NCI-H2196 (cell line): ENCODE results near the gene DBNDD1.

Experiments
- DNase-seq: peaks from one replicate; lab custom pipeline; 2025; ENCODE audit not compliant: unreplicated experiment; lab: John Stamatoyannopoulos, UW

Gene DBNDD1

DNA sequence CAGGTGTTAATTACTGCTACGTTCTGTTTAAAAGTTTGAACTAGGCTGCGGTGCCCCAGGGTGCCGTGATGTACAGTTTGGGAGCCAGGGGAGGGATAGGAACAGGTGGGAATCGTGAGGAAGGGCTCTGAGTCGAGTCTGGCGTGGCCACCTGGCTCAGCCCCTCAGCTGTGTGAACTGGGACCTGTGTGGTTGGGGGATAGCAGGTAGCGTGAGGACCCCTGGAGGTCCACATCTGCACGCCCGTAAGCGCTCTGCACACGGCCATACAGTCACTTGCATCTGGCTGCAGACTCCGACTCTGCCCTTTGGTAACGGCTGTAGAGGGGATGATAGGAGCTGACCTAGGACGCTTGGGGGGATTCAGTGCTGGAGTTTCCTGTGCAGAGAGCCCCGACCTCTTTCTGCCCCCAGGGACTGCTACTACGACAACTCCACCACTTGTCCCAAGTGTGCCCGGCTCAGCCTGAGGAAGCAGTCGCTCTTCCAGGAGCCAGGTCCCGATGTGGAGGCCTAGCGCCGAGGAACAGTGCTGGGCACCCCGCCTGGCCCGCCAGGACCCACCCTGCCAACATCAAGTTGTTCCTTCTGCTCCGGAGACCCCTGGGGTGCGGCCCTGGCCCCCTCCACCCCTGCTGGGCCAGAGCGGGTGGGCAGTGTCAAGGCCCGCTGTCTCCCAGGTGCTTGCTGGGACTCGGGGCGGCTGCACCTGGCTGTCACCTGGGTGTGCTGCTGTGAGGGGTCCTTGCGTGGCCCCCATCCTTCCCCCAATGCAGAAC, 53.6 kb downstream of the DBNDD1 start:
- DNase-seq = no peak

DNA sequence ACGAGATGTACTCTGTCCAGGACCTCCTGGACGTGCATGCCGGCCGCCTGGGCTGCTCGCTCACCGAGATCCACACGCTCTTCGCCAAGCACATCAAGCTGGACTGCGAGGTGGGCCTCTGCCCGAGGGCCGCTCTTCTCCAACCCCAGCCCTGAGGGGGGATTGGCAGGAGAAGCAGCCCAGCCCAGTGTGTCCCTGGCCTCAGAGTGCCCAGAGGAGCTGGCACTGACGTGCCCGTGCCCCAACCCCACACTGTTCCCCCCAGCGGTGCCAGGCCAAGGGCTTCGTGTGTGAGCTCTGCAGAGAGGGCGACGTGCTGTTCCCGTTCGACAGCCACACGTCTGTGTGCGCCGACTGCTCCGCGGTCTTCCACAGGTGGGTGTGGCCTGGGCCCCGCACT, 55.1 kb downstream of the DBNDD1 start:
- DNase-seq = no peak

DNA sequence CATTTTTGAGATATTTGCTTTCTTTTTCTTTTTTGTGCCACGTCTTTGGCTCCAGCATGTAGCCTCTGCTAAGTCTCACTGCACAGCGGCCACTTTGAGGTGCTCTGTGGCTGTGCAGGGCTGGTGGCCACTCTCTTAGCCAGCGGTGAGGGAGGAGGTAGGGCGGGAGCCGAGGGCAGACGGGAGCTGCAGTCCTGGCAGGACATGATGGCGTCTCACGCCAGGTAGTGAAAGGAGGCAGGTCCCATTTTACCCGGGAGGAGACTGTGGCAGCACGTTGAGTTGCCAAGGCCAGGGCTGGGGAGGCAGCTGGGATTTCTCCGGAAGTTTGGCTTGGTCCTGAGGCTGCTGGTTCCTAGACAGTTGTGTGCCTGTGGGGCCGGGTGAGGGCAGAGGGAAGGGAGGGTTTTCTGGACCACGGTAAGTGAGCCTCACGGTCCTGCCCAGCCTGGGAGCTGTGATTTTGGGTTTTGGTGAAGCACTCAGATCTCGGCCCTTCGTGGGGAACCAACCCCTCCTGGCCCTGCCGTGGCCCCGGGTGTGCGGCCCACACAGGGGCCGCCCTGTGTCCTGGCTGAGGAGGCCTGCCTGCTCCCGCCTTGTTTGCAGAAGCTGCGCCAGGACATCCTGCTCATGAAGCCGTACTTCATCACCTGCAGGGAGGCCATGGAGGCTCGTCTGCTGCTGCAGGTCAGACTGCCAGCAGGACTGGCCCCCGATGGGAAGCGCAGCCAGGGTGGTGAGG, 56.3 kb downstream of the DBNDD1 start:
- DNase-seq = no peak

DNA sequence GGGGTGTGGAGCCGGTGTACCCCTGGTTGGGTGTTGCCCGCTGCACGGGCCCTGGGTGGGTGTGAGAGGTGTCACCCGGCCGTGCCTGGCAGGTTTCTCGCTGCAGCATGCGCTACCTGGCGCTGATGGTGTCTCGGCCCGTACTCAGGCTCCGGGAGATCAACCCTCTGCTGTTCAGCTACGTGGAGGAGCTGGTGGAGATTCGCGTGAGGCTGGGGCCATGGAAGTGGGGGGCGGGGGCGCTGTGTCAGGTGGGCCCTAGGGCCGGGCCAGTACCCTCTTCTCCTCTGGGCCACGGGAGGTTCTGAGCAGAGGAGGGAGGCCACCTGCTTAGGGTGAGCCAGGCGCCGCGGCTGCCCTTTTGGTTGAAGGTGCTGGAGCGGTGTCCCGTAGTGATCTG, 57.3 kb downstream of the DBNDD1 start:
- DNase-seq = no peak

DNA sequence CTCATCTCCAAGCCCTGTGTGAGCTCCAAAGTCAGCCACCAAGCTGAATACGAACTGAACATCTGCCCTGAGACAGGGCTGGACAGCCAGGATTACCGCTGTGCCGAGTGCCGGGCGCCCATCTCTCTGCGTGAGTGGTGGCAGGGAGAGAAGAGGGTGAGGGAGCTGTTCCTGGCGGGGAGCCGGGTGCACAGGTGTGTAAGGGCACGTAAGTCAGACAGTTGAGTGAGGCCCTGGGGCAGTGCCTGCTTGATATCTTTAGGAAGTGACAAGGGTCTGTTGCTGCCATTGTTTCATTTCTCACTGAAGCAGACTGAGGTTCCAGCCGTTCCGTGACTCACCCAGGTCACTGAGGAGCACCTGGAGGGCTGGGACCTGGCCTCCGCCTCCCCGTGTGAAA, 58.3 kb downstream of the DBNDD1 start:
- no peak for DNase-seq

DNA sequence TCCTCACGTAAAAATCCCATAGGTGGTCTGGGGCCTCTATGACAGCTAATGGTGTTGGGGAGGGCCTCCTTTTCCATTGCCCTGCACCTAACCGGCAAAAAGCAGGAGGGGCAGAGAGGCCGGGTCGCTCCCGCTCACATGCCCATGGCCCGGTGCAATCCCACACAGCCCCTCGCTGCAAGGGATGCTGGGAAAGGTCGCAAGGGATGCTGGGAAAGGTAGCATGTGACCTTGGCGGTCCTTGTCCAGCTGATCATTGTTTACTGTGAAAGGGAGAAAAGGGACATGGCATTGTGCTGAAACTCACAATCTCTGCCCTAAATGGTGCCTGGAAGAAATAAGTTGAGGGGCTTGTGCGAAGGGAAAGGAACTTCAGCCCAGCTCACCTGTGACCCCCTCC, 60.7 kb downstream of the DBNDD1 start:
- no peak for DNase-seq

DNA sequence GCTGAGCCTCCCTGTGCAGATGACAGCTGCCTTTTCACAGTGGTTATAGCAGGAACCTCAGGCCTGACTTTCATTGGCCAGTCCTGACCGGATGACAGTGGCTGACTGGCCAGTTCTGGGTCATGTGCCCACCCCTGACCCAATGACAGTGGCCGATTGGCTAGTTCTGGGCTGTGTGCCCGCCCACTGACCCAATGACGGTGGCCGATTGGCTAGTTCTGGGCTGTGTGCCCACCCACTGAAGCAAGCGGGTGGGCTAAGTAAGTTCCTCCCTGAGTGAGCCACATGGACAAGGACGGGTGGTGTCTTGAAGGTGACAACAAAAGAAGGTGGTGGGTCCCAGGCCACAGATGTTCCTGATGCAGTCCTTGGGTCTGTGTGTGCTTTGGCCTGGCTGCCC, 61.2 kb downstream of the DBNDD1 start:
- peak; percentile 2 for DNase-seq

DNA sequence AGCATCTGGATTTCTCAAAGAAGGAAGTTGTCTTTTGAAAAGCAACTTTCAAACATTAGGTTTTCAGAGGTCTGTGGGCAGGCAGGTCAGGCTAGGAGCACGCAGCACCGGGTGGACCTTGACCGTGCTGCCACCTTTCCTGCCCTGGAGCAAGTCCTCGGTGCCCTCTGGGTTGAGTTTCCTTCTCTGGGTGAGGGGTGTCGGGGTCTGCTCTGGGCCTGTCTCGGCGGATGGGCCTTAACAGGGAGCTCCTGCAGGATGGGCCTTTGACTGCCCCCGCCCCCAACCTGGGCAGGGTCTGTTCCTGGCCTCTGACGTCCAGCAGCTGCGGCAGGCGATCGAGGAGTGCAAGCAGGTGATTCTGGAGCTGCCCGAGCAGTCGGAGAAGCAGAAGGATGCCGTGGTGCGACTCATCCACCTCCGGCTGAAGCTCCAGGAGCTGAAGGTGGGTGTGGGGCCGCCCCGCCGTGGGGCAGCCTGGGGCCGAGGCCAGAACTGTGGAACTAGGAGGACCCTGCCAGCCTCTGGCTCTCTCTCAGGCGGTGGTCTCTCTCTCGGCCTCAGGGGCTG, 62.0 kb downstream of the DBNDD1 start:
- DNase-seq = no peak

DNA sequence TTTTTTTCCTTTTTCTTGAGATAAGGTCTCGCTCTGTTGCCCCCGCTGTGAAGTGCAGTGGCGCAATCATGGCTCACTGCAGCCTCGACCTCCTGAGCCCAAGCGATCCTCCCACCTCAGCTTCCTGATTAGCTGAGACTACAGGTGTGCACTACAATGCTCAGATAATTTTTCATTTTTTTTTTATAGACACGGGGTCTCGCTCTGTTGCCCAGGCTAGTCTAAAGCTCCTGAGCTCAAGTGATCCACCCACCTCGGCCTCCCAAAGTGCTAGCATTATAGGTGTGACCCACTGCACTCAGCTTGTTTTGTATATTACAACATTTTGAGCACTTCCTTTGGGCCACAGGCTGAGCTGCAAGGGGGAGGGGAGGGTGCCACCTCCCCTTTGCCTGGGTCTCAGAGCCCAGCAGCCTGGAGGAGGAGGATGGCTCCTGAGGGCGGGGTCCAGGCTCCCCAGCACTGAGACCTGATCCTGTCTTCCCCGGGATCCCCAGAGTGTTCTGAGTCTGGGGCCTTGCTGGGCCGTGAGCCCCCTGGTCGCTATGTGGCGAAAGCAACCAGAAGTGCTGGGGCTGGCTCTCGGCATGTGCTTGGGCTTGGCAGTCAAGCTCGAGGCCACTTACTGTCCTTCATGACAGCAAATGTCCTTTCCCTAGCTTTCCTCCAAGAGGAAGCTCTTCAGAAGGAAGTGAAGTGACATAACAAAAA, 62.6 kb downstream of the DBNDD1 start:
- DNase-seq = no peak

DNA sequence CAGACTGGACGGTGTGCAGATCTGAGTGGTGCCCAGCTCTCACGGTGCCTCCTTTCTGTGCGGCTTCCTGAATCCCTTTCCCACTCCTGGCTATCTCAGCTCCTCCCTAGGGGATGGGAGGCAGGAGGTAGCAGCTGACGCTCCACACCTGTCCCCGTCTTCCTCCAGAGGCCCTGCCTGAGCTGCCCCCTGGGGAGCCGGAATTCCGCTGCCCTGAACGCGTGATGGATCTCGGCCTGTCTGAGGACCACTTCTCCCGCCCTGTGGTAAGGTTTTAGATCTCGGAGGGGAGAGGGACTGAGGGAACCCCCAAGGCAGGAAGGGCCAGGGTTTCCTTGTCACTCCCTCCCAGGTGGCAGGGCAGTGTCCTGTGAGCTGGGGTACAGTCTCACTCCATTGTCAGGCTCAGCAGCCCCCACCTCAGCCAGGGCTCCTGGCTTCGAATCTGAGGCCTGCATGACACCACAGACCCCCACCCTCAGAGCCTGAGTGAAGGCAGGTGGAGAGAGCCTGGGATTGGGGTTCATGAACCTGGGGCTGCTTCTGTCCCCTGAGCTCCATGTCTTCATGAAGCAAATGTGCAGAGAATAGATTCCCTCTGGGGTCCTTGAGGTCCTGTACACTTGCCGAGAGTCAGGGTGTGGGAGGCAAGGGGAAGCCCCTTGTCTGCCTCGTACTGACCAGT, 64.1 kb downstream of the DBNDD1 start:
- no peak for DNase-seq
